HG03095 (cell line): ENCODE measurements around the gene SERPINB6.
"Not testable (repeated sequence)": the region's sequence is repeated elsewhere in the genome, so short reads cannot be mapped to it uniquely, and the experiment has no call there.

Experiments
- ATAC-seq: cut with Tn5 transposase; IDR thresholded peaks from one replicate; pipeline ENCODE4 v1.9.1; 2021; ENCODE audit warnings: moderate library complexity; ENCODE audit not compliant: unreplicated experiment

Gene SERPINB6

GRCh38 chr6:2917065-2917464 is 54.3 kb downstream of the SERPINB6 start:
- ATAC-seq = no peak

GRCh38 chr6:2916158-2916925 is 55.0 kb downstream of the SERPINB6 start:
- ATAC-seq = no peak

GRCh38 chr6:2915150-2915549 is 56.2 kb downstream of the SERPINB6 start:
- no peak for ATAC-seq

- no peak for ATAC-seq
Observed at GRCh38 chr6:2914318-2914660, 57.1 kb downstream of the SERPINB6 start.

DNA sequence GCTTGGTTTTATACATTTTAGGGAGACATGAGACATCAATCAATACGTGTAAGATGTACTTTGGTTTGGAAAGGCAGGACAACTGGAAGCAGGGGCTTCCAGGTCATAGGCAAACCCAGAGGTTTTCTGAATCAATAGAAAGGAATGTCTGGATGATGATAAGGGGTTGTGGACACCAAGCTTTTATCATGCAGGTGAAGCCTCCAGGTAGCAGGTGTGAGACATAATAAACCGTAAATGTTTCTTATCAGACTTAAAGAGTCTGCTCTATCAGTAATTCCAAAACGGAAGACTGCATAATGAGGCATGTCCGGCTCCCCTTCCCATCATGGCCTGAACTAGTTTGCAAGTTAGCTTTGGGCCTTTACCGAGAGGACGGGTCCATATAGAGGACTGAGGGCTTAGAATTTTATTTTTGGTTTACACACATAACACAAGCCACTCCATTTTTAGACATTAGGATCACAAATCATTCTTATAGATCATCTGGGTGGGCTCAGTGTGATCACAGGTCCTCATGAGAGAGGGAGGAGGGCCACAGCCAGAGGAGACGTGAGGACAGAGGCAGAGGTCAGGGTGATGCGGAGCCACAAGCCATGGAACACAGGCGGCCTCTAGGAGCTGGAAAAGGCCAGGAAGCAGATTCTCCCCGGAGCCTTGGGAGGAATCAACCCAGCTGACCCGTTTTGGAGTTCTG is 57.6 kb downstream of the SERPINB6 start:
- no peak for ATAC-seq

DNA sequence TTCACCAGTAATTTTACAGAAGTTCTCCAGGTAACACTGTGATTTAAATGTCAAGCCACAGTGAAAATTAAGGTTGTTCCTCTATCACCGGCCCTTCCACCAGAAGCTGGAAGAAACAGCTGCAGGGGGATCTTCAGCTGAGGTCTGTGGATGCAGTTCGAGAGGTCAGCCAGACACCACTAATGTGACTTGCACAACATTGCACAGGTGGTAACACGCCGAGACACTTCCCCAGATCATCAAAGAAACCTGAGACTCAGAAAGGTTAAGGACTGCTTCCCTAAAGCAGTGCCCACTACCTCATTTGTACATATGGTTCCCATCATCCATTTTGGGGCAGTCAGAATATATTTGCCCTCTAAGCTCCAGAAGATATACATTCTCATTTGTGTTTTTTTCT is 60.2 kb downstream of the SERPINB6 start:
- no peak for ATAC-seq

DNA sequence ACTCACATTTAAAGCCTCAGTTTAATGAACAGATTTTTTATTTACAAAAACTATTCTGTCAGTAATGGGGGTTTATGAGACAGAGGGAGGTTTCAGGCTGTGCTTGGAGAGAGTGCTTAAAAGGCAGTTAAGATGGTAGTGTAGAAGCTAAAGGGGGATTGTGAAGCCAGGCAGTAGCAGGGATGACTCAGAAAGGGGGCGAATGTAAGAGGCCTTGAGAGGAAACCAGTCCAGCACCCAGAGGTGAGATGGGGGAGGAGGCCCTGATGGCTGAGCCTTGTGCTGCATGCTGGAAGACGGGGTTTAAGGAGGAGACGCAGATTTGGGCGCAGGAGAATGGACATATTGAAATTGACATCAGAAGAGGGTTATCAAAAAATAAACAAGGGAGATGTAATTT is 61.6 kb downstream of the SERPINB6 start:
- ATAC-seq = no peak

DNA sequence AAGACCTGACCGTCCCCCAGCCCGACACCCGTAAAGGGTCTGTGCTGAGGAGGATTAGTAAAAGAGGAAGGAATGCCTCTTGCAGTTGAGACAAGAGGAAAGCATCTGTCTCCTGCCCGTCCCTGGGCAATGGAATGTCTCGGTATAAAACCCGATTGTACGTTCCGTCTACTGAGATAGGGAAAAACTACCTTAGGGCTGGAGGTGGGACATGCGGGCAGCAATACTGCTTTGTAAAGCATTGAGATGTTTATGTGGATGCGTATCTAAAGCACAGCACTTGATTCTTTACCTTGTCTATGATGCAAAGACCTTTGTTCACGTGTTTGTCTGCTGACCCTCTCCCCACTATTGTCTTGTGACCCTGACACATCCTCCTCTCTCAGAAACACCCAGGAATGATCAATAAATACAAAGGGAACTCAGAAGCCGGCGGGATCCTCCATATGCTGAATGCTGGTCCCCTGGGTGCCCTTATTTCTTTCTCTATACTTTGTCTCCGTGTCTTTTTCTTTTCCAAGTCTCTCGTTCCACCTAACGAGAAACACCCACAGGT is 62.2 kb downstream of the SERPINB6 start:
- not testable (repeated sequence) for ATAC-seq

DNA sequence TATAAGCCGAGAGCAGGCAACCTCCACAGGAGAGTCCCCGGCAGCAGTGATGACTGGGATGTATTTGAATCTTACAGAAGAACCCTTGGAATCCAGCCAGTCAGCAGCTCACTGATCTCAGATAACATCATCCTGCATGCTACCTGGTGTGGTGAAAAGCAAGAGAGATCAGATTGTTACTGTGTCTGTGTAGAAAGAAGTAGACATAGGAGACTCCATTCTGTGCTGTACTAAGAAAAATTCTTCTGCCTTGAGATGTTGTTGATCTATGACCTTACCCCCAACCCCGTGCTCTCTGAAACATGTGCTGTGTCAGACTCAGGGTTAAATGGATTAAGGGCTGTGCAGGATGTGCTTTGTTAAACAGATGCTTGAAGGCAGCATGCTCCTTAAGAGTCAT is 62.9 kb downstream of the SERPINB6 start:
- not testable (repeated sequence) for ATAC-seq

DNA sequence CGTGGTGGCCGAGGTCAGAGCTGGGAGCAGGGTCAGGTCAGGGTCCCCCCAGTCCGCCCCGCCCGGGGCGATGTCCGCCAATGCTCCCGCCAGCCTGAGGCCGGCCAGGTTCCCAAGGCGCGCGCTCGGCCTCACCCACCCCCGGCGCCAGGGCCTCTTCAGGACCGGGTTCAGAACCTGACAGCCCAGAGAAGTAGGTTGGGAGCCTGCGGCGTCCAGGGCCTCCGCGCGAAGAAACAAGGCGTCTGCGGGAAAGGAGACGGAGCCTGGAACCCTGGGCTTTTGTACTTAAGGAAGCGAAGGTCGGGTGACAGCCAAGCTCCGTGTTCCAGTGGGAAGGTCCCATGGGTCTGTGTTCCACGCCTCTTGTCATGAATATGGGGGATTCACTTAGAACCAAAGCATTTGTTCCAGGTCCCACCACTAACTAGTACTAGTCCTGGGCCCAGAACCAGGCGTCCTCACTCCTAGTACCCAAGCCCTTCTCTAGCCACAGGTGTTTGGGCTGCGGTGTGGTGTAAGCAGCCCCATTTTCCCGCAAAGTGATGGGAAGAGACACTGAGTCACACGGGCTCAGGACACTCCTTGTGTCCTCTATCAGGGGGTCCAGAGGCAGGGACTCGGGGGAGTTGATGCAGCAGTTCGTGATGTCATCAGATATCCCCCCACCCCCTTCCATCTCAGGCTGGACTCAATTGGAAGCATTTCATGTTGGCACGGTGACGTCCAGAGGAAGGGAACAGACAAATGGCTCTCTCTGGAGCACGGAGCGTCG is 67.8 kb downstream of the SERPINB6 start:
- ATAC-seq = not testable (repeated sequence)

DNA sequence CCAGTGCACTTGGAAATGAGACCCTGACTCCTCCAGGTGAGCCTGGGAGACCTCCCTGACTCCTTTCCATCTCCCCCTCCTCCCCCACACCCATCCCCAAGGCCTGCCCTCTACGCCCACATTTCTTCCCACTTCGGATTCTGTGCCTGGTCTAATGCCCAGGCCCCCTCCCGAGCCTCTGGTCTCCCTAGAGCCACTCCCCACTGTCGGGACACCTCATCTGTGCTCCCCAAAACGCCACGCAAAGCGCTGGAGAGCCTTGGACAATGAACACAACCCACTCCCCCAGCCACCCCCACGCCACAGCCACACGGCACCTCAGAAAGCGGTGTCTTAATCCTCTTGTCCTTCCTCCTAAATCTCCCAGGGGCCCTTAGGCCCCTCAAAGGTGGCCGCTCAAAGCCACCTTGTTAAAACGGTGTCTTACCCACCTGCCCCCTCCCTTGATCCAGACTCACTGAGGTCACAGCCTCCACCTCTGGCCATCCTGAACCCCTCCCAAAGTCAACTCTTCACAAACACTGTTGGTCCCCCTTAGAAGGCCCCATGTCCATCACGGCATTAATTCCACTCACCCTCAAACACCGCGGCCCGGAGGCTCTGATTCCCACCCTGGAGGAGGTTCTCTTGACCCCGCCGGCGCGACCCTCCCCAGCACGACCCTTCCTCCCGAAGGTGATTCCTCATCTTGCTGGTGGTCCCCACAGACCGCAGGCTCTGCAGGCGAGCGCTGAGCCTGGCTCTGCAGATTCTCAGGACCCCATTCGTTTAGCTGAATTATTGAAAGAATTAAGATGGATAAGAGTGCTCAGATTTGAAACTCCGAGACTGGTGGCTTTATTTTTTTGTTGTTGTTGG is 69.5 kb downstream of the SERPINB6 start:
- ATAC-seq = not testable (repeated sequence)

DNA sequence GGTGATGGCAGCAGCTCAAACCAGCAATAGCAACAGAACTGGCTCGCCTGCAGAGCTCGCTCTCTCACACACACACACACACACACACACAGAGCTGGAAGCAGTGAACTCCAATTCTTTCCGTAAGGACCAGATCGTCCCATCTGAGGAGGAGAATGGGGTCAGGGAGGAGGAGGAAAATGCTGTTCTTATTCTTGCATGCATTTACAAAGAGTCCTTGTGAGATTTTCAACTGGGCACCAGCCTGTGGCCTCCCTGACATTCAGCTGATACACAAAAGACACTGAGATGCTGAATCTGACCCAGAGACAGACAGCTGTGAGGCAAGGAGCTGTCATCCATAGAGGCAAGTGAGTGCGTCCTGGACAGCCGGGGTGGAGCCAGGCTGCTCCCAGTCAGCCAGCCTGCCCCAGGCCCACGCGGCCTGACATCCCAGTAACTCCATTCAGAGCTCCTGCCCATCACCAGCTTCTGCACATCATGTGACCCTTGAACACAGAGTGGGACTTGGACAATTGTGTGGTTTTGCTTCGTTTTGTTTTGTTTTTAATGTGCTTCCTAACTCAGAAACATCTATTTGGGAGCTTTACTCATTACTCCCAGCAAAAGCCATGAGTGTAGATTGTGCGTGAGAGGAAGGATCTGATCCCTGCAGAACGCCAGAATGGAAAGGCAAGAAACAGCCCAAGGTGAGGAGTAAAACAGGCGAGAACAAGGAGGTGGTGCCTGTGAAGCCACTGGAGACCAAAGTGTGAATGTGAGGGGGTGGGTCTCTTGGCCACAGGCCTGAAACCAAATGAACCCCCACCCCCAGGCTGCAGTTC is 70.3 kb downstream of the SERPINB6 start:
- no peak for ATAC-seq

DNA sequence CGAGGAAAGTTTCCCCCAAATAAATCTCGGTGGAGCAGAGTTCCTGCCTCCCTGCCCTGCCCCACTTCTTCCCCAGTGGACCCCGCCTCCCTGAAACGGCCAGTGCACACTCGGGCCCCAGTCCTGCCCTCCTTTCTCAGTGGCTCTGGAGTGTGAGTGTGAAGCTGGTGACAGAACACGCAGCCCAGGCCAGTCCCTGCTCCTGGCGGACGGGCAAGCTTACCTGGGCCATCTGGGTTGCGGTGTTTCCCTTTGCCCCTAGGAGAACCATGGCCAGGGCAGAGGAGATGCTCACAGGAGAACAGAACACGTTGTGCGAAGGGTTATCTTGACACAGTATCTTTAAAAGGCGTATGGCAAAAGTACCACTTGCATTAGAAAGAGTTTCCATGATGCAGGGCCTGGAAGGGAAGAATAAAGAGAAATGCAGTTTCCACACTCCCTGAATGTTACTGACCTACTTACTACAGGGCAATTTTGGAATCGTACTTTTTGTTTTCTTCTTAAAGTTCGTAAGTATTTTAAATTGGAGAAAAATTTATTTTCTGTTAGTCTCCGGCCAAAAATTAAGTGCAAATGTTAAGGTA is 71.1 kb downstream of the SERPINB6 start:
- no peak for ATAC-seq

- ATAC-seq = no peak
Observed at GRCh38 chr6:2899596-2899995, 71.8 kb downstream of the SERPINB6 start.
